SU-DHL-6 (cell line): ENCODE data around the gene ZNF24.

Experiments used
- EZH2phosphoT487 ChIP-seq: fragments of 200-600 bp; sonication (generic), shearing (Covaris generic); conservative IDR thresholded peaks from 2 replicates; pipeline ENCODE4 v1.6.1; 2018; ENCODE audit warnings: mild to moderate bottlenecking, antibody characterized with exemption, low read length, moderate library complexity, mixed read lengths
- TF ChIP-seq, protein P1 (sequence below): fragments of 200-600 bp; sonication (generic); IDR thresholded peaks from one replicate; pipeline ENCODE4 v1.5.1; 2017; ENCODE audit warnings: antibody characterized with exemption, mild to moderate bottlenecking, low read length, moderate library complexity; ENCODE audit not compliant: insufficient read depth, poor library complexity, severe bottlenecking

GRCh38 chr18:35383136-35383535 is 38.9 kb upstream of the ZNF24 start:
- TF ChIP-seq, protein P1, sequence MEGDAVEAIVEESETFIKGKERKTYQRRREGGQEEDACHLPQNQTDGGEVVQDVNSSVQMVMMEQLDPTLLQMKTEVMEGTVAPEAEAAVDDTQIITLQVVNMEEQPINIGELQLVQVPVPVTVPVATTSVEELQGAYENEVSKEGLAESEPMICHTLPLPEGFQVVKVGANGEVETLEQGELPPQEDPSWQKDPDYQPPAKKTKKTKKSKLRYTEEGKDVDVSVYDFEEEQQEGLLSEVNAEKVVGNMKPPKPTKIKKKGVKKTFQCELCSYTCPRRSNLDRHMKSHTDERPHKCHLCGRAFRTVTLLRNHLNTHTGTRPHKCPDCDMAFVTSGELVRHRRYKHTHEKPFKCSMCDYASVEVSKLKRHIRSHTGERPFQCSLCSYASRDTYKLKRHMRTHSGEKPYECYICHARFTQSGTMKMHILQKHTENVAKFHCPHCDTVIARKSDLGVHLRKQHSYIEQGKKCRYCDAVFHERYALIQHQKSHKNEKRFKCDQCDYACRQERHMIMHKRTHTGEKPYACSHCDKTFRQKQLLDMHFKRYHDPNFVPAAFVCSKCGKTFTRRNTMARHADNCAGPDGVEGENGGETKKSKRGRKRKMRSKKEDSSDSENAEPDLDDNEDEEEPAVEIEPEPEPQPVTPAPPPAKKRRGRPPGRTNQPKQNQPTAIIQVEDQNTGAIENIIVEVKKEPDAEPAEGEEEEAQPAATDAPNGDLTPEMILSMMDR: no peak
- TF ChIP-seq EZH2phosphoT487: no peak
